ENCODE data around the gene GNB3.

DNA sequence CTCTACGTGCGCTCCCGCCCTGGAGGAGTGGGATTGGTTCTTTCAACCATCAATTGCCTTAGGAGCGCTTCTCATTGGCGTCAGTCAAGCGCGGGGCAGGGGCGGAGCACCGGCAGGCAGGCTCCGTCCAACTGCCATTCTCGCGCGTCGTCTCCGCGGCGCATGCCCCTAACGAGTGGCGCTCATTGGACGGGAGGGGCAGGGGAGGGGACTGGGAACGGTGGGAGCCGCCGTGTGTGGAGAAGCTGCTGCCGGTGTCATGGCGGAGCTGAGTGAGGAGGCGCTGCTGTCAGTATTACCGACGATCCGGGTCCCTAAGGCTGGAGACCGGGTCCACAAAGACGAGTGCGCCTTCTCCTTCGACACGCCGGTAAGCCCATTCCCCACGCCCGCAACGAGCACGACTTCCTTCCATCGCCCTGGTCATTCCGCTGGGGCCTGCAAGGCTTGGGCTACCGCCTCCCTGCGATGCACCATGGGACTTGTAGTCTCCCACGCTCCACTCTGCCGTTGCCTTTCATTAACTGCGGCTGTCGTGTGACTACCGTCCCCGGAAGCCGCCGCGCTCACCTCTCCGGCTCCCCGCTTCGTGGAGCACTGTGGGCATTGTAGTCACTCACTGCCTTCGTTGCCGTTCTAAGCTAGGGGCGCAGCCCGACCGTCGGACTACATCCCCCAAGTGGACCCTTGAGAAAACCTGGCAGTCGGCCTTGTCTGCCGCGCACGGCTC, 11.4 kb downstream of the GNB3 start, which contains the start of gene USP5:
- peak; percentile 79 for TF ChIP-seq REST (IDR thresholded peaks at IDR 0.05)
- TF ChIP-seq ATF3 (IDR thresholded peaks at IDR 0.05) = no peak
- TF ChIP-seq, protein P1, sequence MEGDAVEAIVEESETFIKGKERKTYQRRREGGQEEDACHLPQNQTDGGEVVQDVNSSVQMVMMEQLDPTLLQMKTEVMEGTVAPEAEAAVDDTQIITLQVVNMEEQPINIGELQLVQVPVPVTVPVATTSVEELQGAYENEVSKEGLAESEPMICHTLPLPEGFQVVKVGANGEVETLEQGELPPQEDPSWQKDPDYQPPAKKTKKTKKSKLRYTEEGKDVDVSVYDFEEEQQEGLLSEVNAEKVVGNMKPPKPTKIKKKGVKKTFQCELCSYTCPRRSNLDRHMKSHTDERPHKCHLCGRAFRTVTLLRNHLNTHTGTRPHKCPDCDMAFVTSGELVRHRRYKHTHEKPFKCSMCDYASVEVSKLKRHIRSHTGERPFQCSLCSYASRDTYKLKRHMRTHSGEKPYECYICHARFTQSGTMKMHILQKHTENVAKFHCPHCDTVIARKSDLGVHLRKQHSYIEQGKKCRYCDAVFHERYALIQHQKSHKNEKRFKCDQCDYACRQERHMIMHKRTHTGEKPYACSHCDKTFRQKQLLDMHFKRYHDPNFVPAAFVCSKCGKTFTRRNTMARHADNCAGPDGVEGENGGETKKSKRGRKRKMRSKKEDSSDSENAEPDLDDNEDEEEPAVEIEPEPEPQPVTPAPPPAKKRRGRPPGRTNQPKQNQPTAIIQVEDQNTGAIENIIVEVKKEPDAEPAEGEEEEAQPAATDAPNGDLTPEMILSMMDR (IDR thresholded peaks at IDR 0.05; ENCODE audit: low read depth, low read length, missing input control) = no peak
- no peak for TF ChIP-seq HNF4G (IDR thresholded peaks at IDR 0.05)
- TF ChIP-seq, protein P2, sequence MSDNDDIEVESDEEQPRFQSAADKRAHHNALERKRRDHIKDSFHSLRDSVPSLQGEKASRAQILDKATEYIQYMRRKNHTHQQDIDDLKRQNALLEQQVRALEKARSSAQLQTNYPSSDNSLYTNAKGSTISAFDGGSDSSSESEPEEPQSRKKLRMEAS (IDR thresholded peaks at IDR 0.05) = peak; percentile 68
